Ovary (tissue), 3 donors: Measurements from ENCODE around the gene DKK3.

Source experiments
- CTCF ChIP-seq, 3 donors: fragments of 450-650 bp in 2 of 3; fragments of 200-600 bp in 1 of 3; IDR thresholded peaks; one replicate each; pipeline versions ENCODE4 v1.5.1 to v1.8.0; 2016 to 2022; ENCODE audit warnings: antibody characterized with exemption in 3 of 3, mild to moderate bottlenecking in 1 of 3
- EP300 ChIP-seq: sonication (generic); formaldehyde crosslinking; IDR thresholded peaks from one replicate; pipeline ENCODE4 v1.6.1; 2017; ENCODE audit warnings: antibody characterized with exemption
- donor health status: DM: no; HTN: no; CAD: no.

GRCh38 chr11:12042215-12042676 is 33.8 kb upstream of the DKK3 start:
- no peak for TF ChIP-seq CTCF (IDR thresholded peaks at IDR 0.05)
- TF ChIP-seq EP300 = no peak
